Colon (tissue), 2 donors: ENCODE measurements around the gene CPSF4.

Source experiments
- FAIRE-seq: peaks from 2 replicates; lab custom pipeline; 2012; peaks lifted over from hg19 to GRCh38; lab: Jason Lieb, UNC
- donor health status: control.
- donor health status: control.

Gene CPSF4

DNA sequence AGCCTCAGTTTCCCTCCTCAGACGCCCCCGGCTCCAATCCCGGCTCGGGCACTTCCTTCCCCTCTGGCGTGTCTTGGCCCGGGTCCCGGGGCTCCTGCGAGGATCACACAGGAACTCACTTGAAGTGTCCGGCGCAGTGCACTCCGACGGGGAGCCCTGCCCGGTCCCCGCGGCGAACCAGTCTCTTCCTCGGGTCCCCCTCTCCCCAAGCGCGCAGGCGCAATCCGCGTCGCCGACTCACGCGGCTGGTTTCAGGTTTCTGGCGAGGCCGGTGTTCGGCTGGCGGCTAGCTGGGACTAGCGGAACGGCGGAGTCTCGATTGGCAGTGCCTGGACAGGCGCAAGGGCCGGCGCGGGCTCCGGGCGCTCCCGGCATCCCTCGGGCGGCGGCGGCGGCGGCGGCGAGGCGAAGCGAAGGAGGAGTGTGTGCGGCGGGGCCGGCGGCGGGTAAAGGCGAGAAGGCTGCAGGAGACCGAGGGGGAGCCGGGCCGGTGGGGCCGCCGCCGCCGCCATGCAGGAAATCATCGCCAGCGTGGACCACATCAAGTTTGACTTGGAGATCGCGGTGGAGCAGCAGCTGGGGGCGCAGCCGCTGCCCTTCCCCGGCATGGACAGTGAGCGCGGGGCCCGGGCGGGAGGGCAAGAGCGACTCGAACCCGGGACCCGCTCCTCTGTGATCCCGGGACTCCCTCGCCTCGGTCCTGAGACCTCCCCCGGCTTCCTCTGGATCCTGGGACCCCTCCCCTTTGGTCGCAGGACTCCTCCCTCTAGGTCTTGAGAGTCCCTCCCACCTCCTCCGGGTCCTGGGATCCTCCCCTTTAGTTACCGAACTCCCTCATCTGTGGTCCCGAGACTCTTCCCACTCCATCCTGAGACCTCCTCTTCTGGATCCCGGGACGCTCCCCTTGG is at the start of gene CPSF4, which contains the start of gene PTCD1:
Gene CPSF4, plus strand, starts transcription at position 371 of the 908 bp plus-strand sequence. Its CDS starts 140 bp downstream, at position 511.
Gene PTCD1, minus strand, starts transcription at position 226 of the 908 bp plus-strand sequence. CDS start 3,556 bp downstream, outside the sequence.
- no peak for FAIRE-seq

- FAIRE-seq = no peak
These were observed 49.0 kb upstream of the CPSF4 start for GRCh38 chr7:99389772-99390171.

DNA sequence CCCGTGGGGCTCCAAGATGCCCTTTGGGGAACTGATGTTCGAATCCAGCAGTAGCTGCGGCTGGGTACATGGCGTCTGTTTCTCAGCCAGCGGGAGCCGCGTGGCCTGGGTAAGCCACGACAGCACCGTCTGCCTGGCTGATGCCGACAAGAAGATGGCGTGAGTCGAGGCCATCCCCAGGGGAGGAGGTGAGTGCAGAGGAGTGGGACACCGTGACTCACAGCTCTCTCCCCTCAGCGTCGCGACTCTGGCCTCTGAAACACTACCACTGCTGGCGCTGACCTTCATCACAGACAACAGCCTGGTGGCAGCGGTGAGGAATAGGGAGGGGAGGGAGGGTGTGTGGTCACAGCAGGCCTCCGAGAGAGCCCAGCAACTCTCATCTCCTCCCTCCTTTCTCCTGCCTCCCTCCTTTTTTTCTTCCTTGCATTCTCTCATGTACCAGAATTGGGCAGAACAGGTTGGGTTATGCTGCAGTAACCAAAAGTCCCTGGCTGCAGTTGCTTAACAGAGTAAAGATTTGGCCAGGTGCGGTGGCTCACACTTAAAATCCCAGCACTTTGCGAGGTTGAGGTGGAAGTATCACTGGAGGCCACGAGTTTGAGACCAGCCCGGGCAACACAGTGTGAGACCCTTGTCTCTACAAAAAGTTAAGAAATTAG is 47.7 kb upstream of the CPSF4 start:
- FAIRE-seq = no peak

DNA sequence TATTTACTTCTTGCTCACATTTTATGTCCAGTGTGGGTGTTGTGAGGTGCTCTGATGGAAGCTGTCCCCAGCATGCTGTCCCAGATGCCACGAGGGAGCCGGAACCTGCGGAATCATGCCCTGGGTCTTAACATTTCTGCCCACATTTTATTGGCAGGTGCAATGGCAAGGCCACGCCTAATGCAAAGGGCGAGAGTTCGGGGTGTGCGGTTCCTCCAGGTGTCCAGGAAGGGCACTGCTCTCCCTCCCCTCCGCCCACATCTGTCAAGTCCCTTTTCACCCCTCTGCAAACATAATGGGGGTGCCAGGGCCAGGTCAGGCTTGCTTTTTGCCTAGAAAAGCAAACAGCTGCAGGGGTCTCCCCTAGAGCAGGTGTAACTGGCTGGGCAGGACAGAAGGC is 46.7 kb upstream of the CPSF4 start:
- no peak for FAIRE-seq

DNA sequence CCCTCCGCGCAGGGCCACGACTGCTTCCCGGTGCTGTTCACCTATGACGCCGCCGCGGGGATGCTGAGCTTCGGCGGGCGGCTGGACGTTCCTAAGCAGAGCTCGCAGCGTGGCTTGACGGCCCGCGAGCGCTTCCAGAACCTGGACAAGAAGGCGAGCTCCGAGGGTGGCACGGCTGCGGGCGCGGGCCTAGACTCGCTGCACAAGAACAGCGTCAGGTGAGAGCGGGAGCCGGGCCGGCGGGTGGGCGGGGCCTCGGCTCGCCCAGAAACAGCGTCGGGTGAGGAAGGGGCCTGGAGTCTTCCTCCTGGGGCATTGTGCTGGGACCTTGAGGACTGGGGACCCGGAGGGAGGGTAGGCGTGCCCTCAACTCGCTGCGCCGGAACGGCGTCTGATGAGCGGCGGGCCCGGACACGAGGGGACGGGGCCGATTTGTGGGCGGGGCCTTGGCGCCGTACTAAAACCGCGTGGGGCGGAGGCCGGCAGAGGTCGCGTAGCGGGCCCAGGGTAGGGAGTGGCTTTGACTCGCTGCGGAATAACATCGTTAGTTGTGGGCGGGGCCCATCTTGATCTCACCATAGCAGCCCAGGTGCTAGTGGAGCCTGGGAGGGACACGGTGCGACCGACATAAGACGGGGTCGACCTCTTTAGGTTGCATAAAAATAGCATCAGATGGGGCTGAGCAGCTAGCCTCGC is 45.9 kb upstream of the CPSF4 start:
- FAIRE-seq = no peak

GRCh38 chr7:99393355-99394187 is 45.2 kb upstream of the CPSF4 start:
- no peak for FAIRE-seq

GRCh38 chr7:99394188-99394502 is 44.6 kb upstream of the CPSF4 start:
- FAIRE-seq = no peak

DNA sequence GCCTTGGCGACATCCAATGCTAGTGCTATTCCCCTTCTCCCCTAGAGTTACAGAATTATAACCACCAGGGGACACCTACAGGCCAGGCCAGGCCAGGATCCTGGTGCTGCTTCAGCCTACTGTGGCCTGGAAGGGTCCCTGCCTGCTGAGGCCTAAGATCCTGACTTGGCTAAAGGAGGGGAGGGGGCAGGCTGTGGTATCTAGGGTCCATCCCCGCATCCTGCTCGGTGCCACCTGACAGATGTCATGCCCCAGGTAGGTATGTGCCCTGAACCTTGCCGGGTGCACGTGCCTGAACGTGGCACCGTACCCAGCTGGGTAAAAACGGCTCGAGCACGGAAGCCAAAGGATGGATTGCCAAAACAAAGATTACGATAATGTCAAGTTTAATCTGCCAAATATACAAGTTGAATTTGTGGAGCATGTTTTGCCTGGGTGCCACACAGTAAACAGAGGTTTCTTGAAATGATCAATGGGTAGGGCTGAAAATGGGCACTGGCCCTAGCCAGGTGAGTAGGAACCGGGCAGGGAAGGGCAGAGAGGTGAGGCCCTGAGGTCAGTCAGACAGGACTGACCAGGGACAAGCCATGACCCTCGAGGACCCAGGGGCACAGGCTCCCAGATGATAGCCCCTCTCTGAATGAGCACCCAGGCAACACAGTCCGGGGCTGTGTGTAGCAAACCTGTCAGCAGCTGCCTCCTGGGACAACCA is 43.0 kb upstream of the CPSF4 start:
- no peak for FAIRE-seq

DNA sequence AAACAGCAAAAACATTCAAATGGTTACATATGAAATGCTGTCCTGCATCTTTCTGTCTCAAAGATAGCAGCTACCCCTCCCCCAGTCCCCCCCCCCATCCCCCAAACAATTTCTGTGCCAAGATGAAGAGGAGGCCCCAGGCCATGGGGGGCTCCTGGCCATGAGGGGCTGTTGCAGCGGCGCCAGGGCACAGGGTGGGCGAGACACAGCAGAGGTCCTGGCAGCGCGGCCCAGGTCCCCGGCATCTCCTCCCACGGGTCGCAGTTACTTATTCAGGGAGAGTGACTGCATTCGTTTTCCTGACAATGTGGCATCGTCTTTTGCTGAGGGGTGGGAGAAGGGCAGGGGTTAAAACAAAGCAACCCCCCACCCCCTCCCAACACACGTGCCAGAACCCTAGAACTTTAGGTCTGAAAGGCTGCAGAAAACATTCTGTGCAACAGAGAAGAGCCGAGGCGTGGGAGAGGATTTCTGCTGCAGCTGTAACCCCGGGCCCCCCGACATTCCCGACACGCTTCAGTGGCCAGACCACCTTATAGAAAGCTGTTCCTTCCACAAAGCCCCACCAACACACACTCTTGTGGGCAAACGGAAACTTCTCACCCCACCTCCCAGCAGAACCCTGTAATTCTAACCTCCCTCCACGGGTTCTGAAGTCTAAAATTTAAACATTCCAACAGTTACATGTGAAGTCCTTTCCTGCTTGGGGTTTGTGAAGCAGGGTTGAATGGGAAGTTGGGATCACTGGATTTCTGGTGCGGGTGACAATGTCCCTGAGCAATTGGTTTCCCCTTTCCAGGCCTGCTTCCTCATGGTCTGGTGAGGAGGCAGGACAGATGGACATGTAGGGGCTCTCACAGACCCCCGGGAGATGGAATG is 42.1 kb upstream of the CPSF4 start:
- FAIRE-seq = no peak

- no peak for FAIRE-seq
These were observed 41.3 kb upstream of the CPSF4 start for GRCh38 chr7:99397297-99397983.

DNA sequence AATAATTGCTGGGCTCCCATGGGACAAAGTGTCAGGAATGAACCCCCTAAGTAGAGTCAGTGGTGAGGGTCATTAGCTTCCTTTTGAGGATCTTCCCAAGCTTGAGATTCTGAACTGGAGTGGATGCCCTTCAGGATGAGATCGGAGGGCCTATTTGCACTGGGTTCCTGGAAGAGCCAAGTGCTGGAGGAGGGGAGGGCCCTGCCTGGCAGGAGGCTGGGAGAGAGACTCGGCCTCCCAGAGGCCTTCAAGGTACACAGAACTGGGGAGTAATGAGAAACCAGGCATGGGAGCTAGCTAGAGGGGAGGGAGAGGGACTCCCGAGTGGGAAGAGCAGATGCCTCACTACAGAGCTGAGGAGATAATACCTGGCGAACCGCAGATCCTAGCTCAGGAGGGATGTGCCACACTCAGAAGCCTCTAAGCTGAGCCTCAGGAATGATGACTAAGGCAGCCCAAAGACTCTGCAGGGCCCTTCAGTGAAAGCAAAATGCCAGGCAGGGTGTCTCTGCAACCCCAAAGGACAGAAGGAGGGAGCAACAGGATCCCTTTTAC is 39.8 kb upstream of the CPSF4 start:
- FAIRE-seq = no peak

- FAIRE-seq = no peak
These were observed 39.1 kb upstream of the CPSF4 start for GRCh38 chr7:99399597-99399996.

GRCh38 chr7:99402854-99403253 is 35.9 kb upstream of the CPSF4 start:
- no peak for FAIRE-seq

- FAIRE-seq = no peak
These were observed 35.0 kb upstream of the CPSF4 start for GRCh38 chr7:99403764-99404163.

GRCh38 chr7:99404235-99404976 is 34.3 kb upstream of the CPSF4 start:
- no peak for FAIRE-seq

GRCh38 chr7:99404977-99405320 is 33.8 kb upstream of the CPSF4 start:
- no peak for FAIRE-seq

GRCh38 chr7:99406557-99406956 is 32.2 kb upstream of the CPSF4 start:
- FAIRE-seq = no peak

DNA sequence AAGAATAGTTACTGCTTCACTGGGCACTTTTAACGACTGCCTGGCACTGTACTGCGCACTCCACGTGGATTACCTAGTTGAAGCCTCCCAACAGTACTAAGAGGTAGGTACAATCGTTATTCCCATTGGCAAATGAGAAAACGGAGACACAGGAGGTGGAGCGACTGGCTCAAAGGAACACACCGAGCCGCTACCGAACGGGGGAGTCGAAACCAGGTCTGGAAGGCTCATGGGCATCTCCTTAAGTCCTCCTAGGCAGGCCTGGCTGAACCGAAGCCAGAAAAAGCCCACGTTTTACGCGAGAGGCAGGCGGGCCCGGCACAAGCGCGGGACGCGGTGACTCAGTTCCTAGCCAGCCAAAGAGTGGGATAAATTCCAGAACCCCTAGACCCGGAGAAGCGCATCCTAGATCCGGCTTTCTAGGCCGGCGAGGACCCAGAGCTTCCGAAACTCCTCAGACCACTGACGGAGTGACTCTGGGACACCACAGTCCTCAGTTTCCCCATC is 30.8 kb upstream of the CPSF4 start:
- no peak for FAIRE-seq
